H1 (cell line): ENCODE data around the gene DMPK. TPM values are rescaled to one million over a fixed set of nuclear protein-coding genes. Genes with fewer than 3 reads are reported as not detected.

Source experiments
- CTCF ChIA-PET: fragments of 300-600 bp; sonication (Branson Sonifier 250); formaldehyde crosslinking; loops from one replicate; lab custom pipeline; 2021; ENCODE audit not compliant: partially characterized antibody; lab: Charles Lee
- POLR2A ChIA-PET: fragments of 300-600 bp; sonication (Branson Sonifier 250); formaldehyde crosslinking; loops from one replicate; lab custom pipeline; 2021; ENCODE audit warnings: inconsistent platforms; ENCODE audit not compliant: partially characterized antibody; lab: Charles Lee
- DNase-seq, 2 experiments: peaks; one replicate each; pipeline versions ENCODE4 v3.0.0 to v3.0.0-alpha.2; 2010 to 2022; ENCODE audit warnings: low spot score in 2 of 2, low read depth in 1 of 2, mixed read lengths in 1 of 2
- FAIRE-seq: peaks from 2 replicates; lab custom pipeline; 2011; peaks lifted over from hg19 to GRCh38; lab: Jason Lieb, UNC
- H2AFZ ChIP-seq: 2 replicates; pipeline ENCODE4 v1.8.1; 2012; ENCODE audit warnings: low read length, inconsistent platforms
- H2AK5ac ChIP-seq: 2 replicates; pipeline ENCODE4 v1.6.1; 2013; ENCODE audit warnings: low read depth, low read length
- H2BK120ac ChIP-seq: replicated peaks from 2 replicates; pipeline ENCODE3; 2013; ENCODE audit warnings: low read depth, low read length, inconsistent platforms
- H2BK12ac ChIP-seq: 2 replicates; pipeline ENCODE4 v1.6.1; 2013; ENCODE audit warnings: low read depth, low read length
- H2BK15ac ChIP-seq: 2 replicates; pipeline ENCODE4 v1.6.1; 2013; ENCODE audit warnings: low read length
- H2BK20ac ChIP-seq: 2 replicates; pipeline ENCODE4 v1.6.1; 2013; ENCODE audit warnings: low read length
- H2BK5ac ChIP-seq: 2 replicates; pipeline ENCODE4 v1.6.1; 2013; ENCODE audit warnings: low read depth, low read length
- H3K14ac ChIP-seq: 2 replicates; pipeline ENCODE4 v1.6.1; 2013; ENCODE audit warnings: inconsistent platforms; ENCODE audit not compliant: insufficient read length
- H3K18ac ChIP-seq: 2 replicates; pipeline ENCODE4 v1.6.1; 2013; ENCODE audit warnings: low read length; ENCODE audit errors: extremely low read depth
- H3K23ac ChIP-seq: 2 replicates; pipeline ENCODE4 v1.6.1; 2013; ENCODE audit warnings: inconsistent platforms; ENCODE audit not compliant: insufficient read length
- H3K23me2 ChIP-seq: 2 replicates; pipeline ENCODE4 v1.6.1; 2013; ENCODE audit warnings: low read depth, low read length
- H3K27ac ChIP-seq: 2 replicates; pipeline ENCODE4 v1.6.1; 2011; ENCODE audit warnings: low read depth, low read length, inconsistent platforms
- H3K27me3 ChIP-seq, 4 experiments: replicated peaks in 1 of 4; 1 replicate in 1 of 4; 2 replicates in 3 of 4; pipeline versions ENCODE4 v1.6.1 to v1.8.1; 2011 to 2013; ENCODE audit warnings: low read length in 3 of 4, mild to moderate bottlenecking in 3 of 4, inconsistent platforms in 2 of 4, mixed read lengths in 2 of 4, moderate library complexity in 1 of 4; ENCODE audit not compliant: control insufficient read depth in 3 of 4, insufficient read depth in 3 of 4; ENCODE audit errors: extremely low read depth in 1 of 4
- H3K36me3 ChIP-seq, 4 experiments: 2 replicates each; pipeline versions ENCODE4 v1.6.1 to v1.8.1; 2011 to 2013; ENCODE audit warnings: mild to moderate bottlenecking in 4 of 4, low read length in 3 of 4, moderate library complexity in 2 of 4, control low read depth in 1 of 4, inconsistent platforms in 1 of 4; ENCODE audit not compliant: insufficient read depth in 4 of 4, control insufficient read depth in 2 of 4
- H3K4ac ChIP-seq: replicated peaks from 2 replicates; pipeline ENCODE3; 2013; ENCODE audit warnings: low read length, low read depth, mixed read lengths, inconsistent platforms; ENCODE audit not compliant: insufficient read length
- H3K4me1 ChIP-seq, 4 experiments: replicated peaks in 1 of 4; 1 replicate in 1 of 4; 2 replicates in 3 of 4; pipeline versions ENCODE4 v1.6.1 to v1.8.1; 2011 to 2013; ENCODE audit warnings: low read length in 3 of 4, inconsistent platforms in 2 of 4, mixed read lengths in 1 of 4; ENCODE audit not compliant: insufficient read depth in 4 of 4, control insufficient read depth in 3 of 4
- H3K4me2 ChIP-seq, 2 experiments: 2 replicates each; pipeline versions ENCODE4 v1.6.1 to v1.8.1; 2011 to 2013; ENCODE audit warnings: low read depth in 2 of 2, low read length in 2 of 2, control low read depth in 1 of 2, inconsistent platforms in 1 of 2, mild to moderate bottlenecking in 1 of 2; ENCODE audit not compliant: insufficient read depth in 1 of 2
- H3K4me3 ChIP-seq, 4 experiments: fragments of 200-600, 300-600 bp in 1 of 4; sonication (generic), shearing (Covaris generic), sonication (Bioruptor Twin) in 1 of 4; 2 replicates each; pipeline versions ENCODE4 v1.5.1 to v1.8.1; 2011 to 2016; ENCODE audit warnings: low read length in 4 of 4, low read depth in 3 of 4, control low read depth in 2 of 4, inconsistent platforms in 2 of 4, mild to moderate bottlenecking in 2 of 4, mixed read lengths in 1 of 4, moderate library complexity in 1 of 4; ENCODE audit not compliant: insufficient read depth in 2 of 4; ENCODE audit errors: extremely low read depth in 1 of 4
- H3K56ac ChIP-seq: replicated peaks from 2 replicates; pipeline ENCODE3; 2013; ENCODE audit warnings: low read depth, mild to moderate bottlenecking, mixed read lengths, low read length, inconsistent platforms; ENCODE audit not compliant: insufficient read length
- H3K79me1 ChIP-seq: 2 replicates; pipeline ENCODE4 v1.6.1; 2013; ENCODE audit warnings: low read depth, low read length, control low read depth
- H3K79me2 ChIP-seq, 2 experiments: 2 replicates each; pipeline versions ENCODE4 v1.6.1 to v1.8.1; 2012 to 2013; ENCODE audit warnings: low read length in 2 of 2, mild to moderate bottlenecking in 2 of 2, inconsistent platforms in 1 of 2; ENCODE audit not compliant: insufficient read depth in 2 of 2, control insufficient read depth in 1 of 2
- H3K9ac ChIP-seq, 4 experiments: replicated peaks in 1 of 4; 1 replicate in 1 of 4; 2 replicates in 3 of 4; pipeline versions ENCODE4 v1.6.1 to v1.8.1; 2011 to 2013; ENCODE audit warnings: low read depth in 3 of 4, low read length in 3 of 4, control low read depth in 2 of 4, mild to moderate bottlenecking in 2 of 4, moderate library complexity in 2 of 4, inconsistent platforms in 1 of 4; ENCODE audit errors: extremely low read depth in 1 of 4
- H3K9me3 ChIP-seq, 2 experiments: 2 replicates each; pipeline versions ENCODE4 v1.6.1 to v1.8.1; 2012 to 2013; ENCODE audit warnings: mild to moderate bottlenecking in 2 of 2, moderate library complexity in 2 of 2, control low read depth in 1 of 2, inconsistent platforms in 1 of 2, low read depth in 1 of 2, low read length in 1 of 2, mixed read lengths in 1 of 2; ENCODE audit not compliant: insufficient read depth in 2 of 2
- H4K20me1 ChIP-seq, 2 experiments: replicated peaks in 1 of 2; 2 replicates each; pipeline versions ENCODE3 to v1.8.1; 2011 to 2013; ENCODE audit warnings: inconsistent platforms in 2 of 2, low read length in 2 of 2, mild to moderate bottlenecking in 1 of 2; ENCODE audit not compliant: insufficient read depth in 2 of 2, control insufficient read depth in 1 of 2
- H4K5ac ChIP-seq: 2 replicates; pipeline ENCODE4 v1.6.1; 2013; ENCODE audit warnings: low read length, low read depth, mixed read lengths, inconsistent platforms; ENCODE audit not compliant: insufficient read length
- H4K8ac ChIP-seq: 2 replicates; pipeline ENCODE4 v1.8.0; 2013; ENCODE audit warnings: mild to moderate bottlenecking, moderate library complexity, low read length, inconsistent platforms; ENCODE audit not compliant: insufficient read depth; ENCODE audit errors: extremely low read depth
- H4K91ac ChIP-seq: replicated peaks from 2 replicates; pipeline ENCODE3; 2013; ENCODE audit warnings: low read length, mixed read lengths, inconsistent platforms; ENCODE audit not compliant: insufficient read length
- ASH2L ChIP-seq: fragments of 200-600, 300-600 bp; sonication (generic); IDR thresholded peaks from one replicate; pipeline ENCODE4 v1.7.1; 2017; ENCODE audit warnings: low read length
- CBX5 ChIP-seq: fragments of 300-800, 300-1000 bp; sonication (generic); IDR thresholded peaks from 2 replicates; pipeline ENCODE4 v1.7.1; 2016; ENCODE audit warnings: antibody characterized with exemption, low read length, low read depth
- CBX8 ChIP-seq: fragments of 300-800, 300-1000 bp; sonication (generic); IDR thresholded peaks from 2 replicates; pipeline ENCODE4 v1.7.1; 2016; ENCODE audit warnings: low read depth, low read length, borderline replicate concordance
- POLR2A ChIP-seq, 2 experiments: IDR thresholded peaks; 1 replicate in 1 of 2; 2 replicates in 1 of 2; pipeline ENCODE4 v1.6.1; 2011; ENCODE audit warnings: low read depth in 2 of 2, low read length in 2 of 2, mild to moderate bottlenecking in 2 of 2; ENCODE audit errors: control extremely low read depth in 1 of 2
- RNF2 ChIP-seq: fragments of 200-900, 300-1000 bp; sonication (generic); IDR thresholded peaks from 2 replicates; pipeline ENCODE4 v1.7.1; 2016; ENCODE audit warnings: borderline replicate concordance, low read depth, mild to moderate bottlenecking, antibody characterized with exemption, low read length; ENCODE audit not compliant: poor library complexity, severe bottlenecking; ENCODE audit errors: missing control alignments
- SAP30 ChIP-seq: fragments of 300-600 bp; sonication (generic); IDR thresholded peaks from 2 replicates; pipeline ENCODE4 v1.7.1; 2012; ENCODE audit warnings: low read length, moderate library complexity, mild to moderate bottlenecking, inconsistent platforms; ENCODE audit not compliant: insufficient read depth, insufficient replicate concordance
- TBP ChIP-seq: IDR thresholded peaks from 2 replicates; pipeline ENCODE4 v1.6.1; 2011; ENCODE audit warnings: low read depth, low read length, improper control_type of control experiment
- TEAD4 ChIP-seq: IDR thresholded peaks from 2 replicates; pipeline ENCODE4 v1.6.1; 2012; ENCODE audit warnings: low read depth, low read length, inconsistent platforms, mixed read lengths
- WGBS, 2 experiments: shearing (Covaris generic) in 1 of 2; methylation state at CpG; one replicate each; pipeline versions ENCODE4 v1.1.6 to v1.1.7; 2013 to 2015; ENCODE audit warnings: low lambda C conversion rate in 2 of 2, mixed read lengths in 2 of 2, inconsistent platforms in 1 of 2, low coverage in 1 of 2, missing lambda C conversion rate in 1 of 2; ENCODE audit not compliant: insufficient replicate concordance in 2 of 2, insufficient coverage in 1 of 2, insufficient read length in 1 of 2; ENCODE audit errors: extremely low coverage in 1 of 2, missing lambda C conversion rate in 1 of 2; 5-methylcytosine and 5-hydroxymethylcytosine counted together
- polyA plus RNA-seq, 7 experiments: library from polyadenylated mRNA; depleted of rRNA in 3 of 7; stranded (reverse) in 5 of 7; unstranded in 2 of 7; fragments of >200 nt in 5 of 7; fragments of 200-250 nt in 2 of 7; gene quantifications; 1 replicate in 5 of 7; 2 replicates in 1 of 7; 4 replicates in 1 of 7; pipeline versions ENCODE4 v1.2.1 to v1.2.3, GENCODE V29; 2011 to 2013; ENCODE audit warnings: missing spikeins in 2 of 7, mixed read lengths in 2 of 7
- total RNA-seq: library from RNA; stranded (reverse); fragmentation: NEBNext Ultra II Directional; extraction: Animal tissue kit (Norgen Biotek cat#: 25700); gene quantifications from 2 replicates; pipeline ENCODE4 v1.2.1, GENCODE V29; 2021

DMPK gene
- total and polyA plus RNA-seq, 2 of the 8 experiments (the other 6 are each of a cell fraction or from before 2014, with no cell fraction given), result 13.7 to 27.4 TPM

GRCh38 chr19:45824531-45825262 lies 42.4 kb upstream of the DMPK start:
- H3K79me2 ChIP-seq, result no peaks in the 10 kb centered on the region
- H3K56ac ChIP-seq, result no peak overlapping the region
- H4K91ac ChIP-seq, result no peak overlapping the region
- H4K5ac ChIP-seq, result no peak overlapping the region
- H2BK5ac ChIP-seq, result no peak overlapping the region; the same call in 1 of the 2 replicates
- H3K23me2 ChIP-seq, result 0 out of 2 replicates have a peak, but pooled peaks cover 1% of the 10 kb centered on the region
- no peak overlapping the region for H2BK12ac ChIP-seq
- no peak overlapping the region for H3K4me3 ChIP-seq
- H3K27me3 ChIP-seq, result no peaks in the 10 kb centered on the region
- H3K23ac ChIP-seq, result no peak overlapping the region
- H3K4me2 ChIP-seq, result no peak overlapping the region
- no peak overlapping the region for H2BK15ac ChIP-seq
- H2BK20ac ChIP-seq, result no peak overlapping the region
- H3K9me3 ChIP-seq, result no peaks in the 10 kb centered on the region
- H3K9ac ChIP-seq, result no peak overlapping the region
- peaks cover 5 to 16% of the 10 kb centered on the region in 2 experiments for H4K20me1 ChIP-seq
- POLR2A ChIA-PET, result interaction anchor here (1.2 to 3.0 kb wide), 8 partner anchors 9 to 133 kb away, joined by 3 to 11 read pairs (median 4); partner anchors contain the start of genes RSPH6A, SNRPD2 and SYMPK
- WGBS, 2 experiments, result 94% methylated on average over 26 of the region's 26 CpGs; no CpG with 5 or more reads in 1 of the 2 experiments
- H3K4ac ChIP-seq, result no peak overlapping the region
- no peak overlapping the region for H2BK120ac ChIP-seq
- DNase-seq (no peak), FAIRE-seq (no peak)
- no peak overlapping the region for H4K8ac ChIP-seq
- H3K79me1 ChIP-seq, result no peaks in the 10 kb centered on the region; the same call in 1 of the 2 replicates
- no peak overlapping the region for H3K14ac ChIP-seq
- H3K18ac ChIP-seq, result no peak overlapping the region
- no peaks in the 10 kb centered on the region for H3K4me1 ChIP-seq
- TF ChIP-seq POLR2A (IDR thresholded peaks at IDR 0.05; ENCODE audit: control extremely low read depth in 1 of 2, low read depth in 2 of 2, low read length in 2 of 2), result no peak
- no peak for TF ChIP-seq CBX8
- TF ChIP-seq ASH2L, result no peak
- TF ChIP-seq TEAD4, result no peak
- no peak for TF ChIP-seq RNF2
- TF ChIP-seq TBP, result no peak
- no peak for TF ChIP-seq SAP30
- no peak for TF ChIP-seq CBX5
- TF ChIP-seq, all 59 proteins: peak for 0
- Histone ChIP-seq H2AK5ac (no peak overlapping the region), H2AFZ (no peak overlapping the region), H3K27ac (no peak overlapping the region), H3K36me3 (peaks cover 44 to 70% (median 65%) of the 10 kb centered on the region in 4 experiments)
- CTCF ChIA-PET, result interaction anchor here (1.2 to 5.3 kb wide), 6 partner anchors 7 to 115 kb away, joined by 3 to 42 read pairs (median 5); no protein-coding TSS in a partner anchor
